ENCODE data around the gene LMOD1.

The LMOD1 gene

GRCh38 chr1:201851949-201852348 lies 94.4 kb downstream of the LMOD1 start:
- no peak for DNase-seq

DNA sequence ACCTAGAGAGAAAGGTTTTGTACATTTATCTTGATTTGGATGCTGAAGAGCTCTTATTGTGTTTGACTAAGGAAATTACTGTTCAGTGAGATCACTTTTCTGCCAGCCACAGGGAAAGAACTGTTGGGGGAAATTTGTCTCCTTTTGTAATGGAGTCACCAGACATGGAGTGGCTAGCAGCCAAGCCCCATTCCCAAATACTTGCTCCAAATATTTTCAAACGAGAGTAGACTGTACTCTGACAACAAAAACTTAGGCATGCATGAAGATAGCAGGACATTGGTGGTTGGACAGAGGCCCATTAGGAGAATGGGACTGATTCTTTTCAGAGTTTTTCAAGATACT lies 96.3 kb downstream of the LMOD1 start:
- no peak for DNase-seq

DNA sequence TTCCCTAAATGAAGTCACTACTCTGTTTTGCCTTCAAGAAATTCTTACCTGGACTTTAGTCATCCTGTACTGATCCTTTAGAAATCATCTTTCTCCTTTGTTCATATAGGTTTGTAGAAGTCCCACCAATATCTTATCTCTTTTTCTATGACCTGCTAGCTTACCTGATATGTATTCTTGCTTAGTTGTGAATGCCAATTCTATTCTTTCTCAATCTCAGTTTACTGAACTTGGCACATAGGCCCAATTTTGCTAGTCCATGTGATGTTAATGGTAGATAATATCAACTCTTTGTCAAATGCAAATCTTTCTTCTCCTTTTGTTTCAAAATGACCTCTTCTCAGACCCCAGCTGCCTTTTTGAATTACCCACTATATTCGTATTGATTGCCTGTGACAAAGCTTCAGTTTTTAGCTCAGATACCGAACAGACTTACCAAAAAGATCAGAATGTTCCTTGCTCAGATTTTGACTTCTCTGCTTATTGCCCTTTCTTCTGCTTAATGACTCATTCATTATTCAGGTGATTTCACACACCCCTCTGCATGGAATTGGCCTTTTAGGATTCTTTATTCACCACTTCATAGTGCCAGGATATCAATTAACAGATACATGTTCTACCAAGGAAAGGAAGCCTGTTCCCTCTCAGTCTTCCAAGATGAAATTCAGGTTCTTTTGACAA lies 96.8 kb downstream of the LMOD1 start:
- no peak for DNase-seq

- DNase-seq, result no peak
Observed at GRCh38 chr1:201848230-201848629, 98.1 kb downstream of the LMOD1 start.

- no peak for DNase-seq
Observed at GRCh38 chr1:201847150-201847549, 99.2 kb downstream of the LMOD1 start.

Data from bone marrow (tissue), 2 donors.